Measurements from ENCODE around the gene BUB1B. TPM values are rescaled to one million over a fixed set of nuclear protein-coding genes. Genes with fewer than 3 reads are reported as not detected.
"Not testable (repeated sequence)": the region's sequence is repeated elsewhere in the genome, so short reads cannot be mapped to it uniquely, and the experiment has no call there.

BUB1B gene, protein sequence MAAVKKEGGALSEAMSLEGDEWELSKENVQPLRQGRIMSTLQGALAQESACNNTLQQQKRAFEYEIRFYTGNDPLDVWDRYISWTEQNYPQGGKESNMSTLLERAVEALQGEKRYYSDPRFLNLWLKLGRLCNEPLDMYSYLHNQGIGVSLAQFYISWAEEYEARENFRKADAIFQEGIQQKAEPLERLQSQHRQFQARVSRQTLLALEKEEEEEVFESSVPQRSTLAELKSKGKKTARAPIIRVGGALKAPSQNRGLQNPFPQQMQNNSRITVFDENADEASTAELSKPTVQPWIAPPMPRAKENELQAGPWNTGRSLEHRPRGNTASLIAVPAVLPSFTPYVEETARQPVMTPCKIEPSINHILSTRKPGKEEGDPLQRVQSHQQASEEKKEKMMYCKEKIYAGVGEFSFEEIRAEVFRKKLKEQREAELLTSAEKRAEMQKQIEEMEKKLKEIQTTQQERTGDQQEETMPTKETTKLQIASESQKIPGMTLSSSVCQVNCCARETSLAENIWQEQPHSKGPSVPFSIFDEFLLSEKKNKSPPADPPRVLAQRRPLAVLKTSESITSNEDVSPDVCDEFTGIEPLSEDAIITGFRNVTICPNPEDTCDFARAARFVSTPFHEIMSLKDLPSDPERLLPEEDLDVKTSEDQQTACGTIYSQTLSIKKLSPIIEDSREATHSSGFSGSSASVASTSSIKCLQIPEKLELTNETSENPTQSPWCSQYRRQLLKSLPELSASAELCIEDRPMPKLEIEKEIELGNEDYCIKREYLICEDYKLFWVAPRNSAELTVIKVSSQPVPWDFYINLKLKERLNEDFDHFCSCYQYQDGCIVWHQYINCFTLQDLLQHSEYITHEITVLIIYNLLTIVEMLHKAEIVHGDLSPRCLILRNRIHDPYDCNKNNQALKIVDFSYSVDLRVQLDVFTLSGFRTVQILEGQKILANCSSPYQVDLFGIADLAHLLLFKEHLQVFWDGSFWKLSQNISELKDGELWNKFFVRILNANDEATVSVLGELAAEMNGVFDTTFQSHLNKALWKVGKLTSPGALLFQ
- 20.5 TPM for polyA plus RNA-seq (2013, experiment 1 of 2; ENCODE audit: insufficient read length)
- polyA plus RNA-seq (2013, experiment 2 of 2; ENCODE audit: insufficient read length) = 21.1 TPM

GRCh38 chr15:40160689-40161688, at the start of gene BUB1B:
Gene BUB1B (plus strand): TSS chr15:40161069. CDS start chr15:40161221, 152 bp downstream.
- peak; percentile 88 for DNase-seq

GRCh38 chr15:40111888-40112287, 49.0 kb upstream of the BUB1B start:
- no peak for DNase-seq

DNA sequence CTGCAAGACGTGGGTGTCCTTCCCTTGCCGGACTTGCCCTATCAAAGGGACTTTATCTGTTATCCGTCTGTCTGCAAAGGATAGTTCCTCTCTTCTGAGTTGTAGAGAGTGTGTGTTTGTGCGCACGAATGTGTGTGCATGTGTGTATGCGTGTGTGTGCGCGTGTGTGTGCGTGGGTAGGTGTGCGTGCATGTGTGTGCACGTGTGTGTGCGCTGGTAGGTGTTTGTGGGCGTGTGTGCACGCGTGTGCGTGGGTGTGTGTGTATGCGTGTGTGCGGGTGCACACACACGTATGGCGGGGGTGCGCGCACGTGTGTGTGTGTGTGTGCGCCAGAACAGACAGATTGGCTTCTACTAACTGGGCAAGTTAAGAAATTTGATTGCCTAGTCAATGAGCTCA, 48.1 kb upstream of the BUB1B start:
- no peak for DNase-seq

GRCh38 chr15:40114218-40114617, 46.7 kb upstream of the BUB1B start:
- no peak for DNase-seq

- not testable (repeated sequence) for DNase-seq
Observed at GRCh38 chr15:40115106-40115505, 45.8 kb upstream of the BUB1B start.

DNA sequence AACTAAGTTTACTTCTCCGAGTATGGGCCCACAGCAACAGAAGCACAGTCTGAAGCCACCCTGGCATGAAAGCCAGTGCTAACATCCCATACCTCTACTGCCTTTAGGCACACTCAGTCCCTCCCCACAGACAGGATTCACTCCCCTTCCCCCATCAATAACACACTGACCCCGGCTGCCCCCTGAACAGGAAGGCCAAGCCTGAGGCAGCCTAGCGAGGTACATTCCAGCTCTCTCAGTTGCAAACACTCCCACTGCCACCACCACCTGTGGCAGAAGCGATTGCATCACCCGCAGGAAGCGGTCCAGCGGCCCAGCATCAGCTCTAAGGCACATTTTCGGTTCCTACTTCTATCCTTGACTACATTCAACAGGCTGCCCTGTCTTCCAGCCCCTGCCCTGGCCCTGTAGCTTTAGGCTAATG, 45.2 kb upstream of the BUB1B start:
- DNase-seq = no peak

DNA sequence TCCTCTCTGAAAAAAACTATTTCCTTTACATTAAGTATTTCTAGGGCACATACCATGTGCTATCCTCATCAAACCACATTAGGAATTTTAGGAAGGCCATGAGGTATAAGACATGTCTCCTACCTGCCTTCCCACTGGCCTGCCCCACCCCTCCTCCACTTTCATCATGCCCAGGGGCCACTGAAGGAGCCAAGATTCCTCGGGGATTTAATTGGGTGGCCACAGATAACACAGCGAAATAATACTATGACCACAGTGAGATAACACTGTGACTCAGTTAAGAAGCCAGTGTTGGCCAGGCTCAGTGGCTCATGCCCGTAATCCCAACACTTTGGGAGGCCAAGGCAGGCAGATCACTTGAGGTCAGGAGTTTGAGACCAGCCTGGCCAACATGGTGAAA, 42.4 kb upstream of the BUB1B start:
- no peak for DNase-seq

- no peak for DNase-seq
Observed at GRCh38 chr15:40121911-40122638, 38.8 kb upstream of the BUB1B start.

DNA sequence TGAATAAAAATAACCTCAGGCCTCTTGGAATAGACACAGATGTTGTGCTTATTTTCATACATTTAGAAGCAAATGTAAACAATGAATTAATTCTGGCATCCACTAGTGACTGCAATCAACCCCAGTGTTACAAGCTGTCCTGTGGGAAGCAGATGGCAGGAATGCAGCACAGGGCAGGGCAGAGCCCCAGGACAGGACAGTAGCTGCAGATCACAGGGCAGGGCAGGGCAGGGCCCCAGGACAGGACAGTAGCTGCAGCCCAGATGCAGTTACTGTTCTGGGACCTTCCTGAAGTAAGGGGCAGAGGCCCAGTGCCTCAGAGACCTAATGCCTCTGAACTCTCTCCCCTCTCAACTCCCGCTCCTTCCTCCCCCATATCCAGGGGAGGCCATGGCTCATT, 37.9 kb upstream of the BUB1B start:
- DNase-seq = not testable (repeated sequence)

GRCh38 chr15:40123863-40124262, 37.0 kb upstream of the BUB1B start:
- DNase-seq = not testable (repeated sequence)

DNA sequence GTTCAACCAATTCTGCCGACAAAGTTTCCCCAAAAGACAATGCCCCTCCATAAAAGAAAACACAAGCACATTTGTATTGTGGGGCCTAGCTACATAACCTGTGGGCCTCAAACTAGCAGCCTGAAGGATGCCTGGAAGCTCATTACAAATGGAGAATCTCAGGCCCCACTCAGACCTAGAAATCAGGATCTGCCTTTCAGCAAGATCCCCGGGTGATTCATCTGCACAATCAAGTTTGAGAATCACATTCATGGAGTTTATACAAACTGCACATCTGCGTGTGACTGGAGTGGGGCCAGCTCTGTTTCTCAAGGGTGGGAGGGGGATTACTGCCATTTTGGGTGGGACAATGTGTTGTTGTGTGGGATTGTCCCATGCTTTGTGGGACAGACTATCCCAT, 36.5 kb upstream of the BUB1B start:
- not testable (repeated sequence) for DNase-seq

- not testable (repeated sequence) for DNase-seq
Observed at GRCh38 chr15:40124807-40125285, 36.0 kb upstream of the BUB1B start.

GRCh38 chr15:40125950-40126349, 34.9 kb upstream of the BUB1B start:
- DNase-seq = no peak

DNA sequence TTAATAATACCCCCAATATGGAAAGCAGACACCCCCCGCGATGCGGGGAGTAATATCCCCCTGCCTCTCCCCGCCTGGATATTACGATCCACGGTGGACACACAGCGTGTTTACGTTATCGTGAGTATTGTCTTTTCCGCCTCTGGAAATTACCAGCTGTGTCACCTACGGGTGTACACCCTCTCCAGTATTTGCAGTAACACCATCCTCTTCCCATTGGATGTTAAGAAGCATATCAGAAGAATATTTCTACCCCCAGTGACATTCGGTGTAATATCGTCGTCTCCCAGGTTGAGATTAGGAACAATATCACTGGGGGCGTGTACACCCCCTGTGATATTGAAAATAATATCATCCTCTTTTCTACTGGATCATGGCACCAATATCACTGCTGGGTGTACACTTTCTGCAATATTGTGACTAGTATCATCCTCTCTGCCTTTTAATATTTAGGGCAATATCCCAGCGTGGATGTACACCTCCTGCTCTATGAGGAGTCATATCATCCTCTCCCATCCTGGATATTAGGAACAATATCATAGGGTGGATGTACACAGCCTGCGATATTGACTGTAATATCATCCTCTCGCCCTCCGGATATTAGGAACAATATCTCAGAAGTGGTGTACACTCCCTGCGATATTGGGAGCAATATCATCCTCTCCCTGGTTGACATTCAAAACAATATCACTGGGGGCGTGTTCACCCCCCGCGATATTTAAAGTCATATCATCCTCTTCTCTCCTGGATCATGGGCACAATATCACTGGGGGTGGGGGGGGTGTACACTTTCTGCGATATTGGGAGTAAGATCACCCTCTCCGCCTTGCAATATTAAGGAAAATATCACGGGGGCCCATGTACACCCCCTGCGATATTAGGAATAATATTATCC, 31.9 kb upstream of the BUB1B start:
- no peak for DNase-seq

DNA sequence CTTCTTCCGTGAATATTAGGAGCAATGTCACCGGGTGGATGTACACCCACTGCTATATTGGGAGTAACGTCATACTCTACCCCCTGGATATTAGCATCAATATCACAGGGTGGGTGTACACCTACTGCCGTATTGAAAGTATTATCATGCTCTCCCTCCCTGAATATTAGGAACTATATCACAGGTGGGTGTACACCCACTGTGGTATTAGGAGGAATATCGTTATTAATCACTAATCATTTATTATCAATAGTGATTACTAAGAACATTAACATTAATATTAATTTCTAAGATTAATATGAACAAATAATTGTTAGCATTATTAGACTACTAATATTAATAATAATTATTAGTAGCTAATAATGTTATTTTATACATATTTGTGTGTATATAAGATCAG, 30.8 kb upstream of the BUB1B start:
- DNase-seq = no peak

- DNase-seq = no peak
Observed at GRCh38 chr15:40130799-40131502, 29.9 kb upstream of the BUB1B start.

GRCh38 chr15:40133544-40133943, 27.3 kb upstream of the BUB1B start:
- no peak for DNase-seq

- DNase-seq = no peak
Observed at GRCh38 chr15:40134885-40135284, 26.0 kb upstream of the BUB1B start.

DNA sequence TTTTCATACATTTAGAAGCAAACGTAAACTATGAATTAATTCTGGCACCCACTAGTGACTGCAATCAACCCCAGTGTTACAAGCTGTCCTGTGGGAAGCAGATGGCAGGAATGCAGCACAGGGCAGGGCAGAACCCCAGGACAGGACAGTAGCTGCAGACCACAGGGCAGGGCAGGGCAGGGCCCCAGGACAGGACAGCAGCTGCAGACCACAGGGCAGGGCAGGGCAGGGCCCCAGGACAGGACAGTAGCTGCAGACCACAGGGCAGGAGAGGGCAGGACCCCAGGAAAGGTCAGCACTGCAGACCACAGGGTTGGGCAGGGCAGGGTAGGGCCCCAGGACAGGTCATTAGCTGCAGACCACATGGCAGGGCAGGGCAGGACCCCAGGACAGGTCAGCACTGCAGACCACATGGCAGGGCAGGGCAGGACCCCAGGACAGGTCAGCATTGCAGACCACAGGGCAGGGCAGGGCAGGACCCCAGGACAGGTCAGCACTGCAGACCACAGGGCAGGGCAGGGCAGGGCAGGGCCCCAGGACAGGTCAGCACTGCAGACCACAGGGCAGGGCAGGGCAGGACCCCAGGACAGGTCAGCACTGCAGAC, 24.9 kb upstream of the BUB1B start:
- not testable (repeated sequence) for DNase-seq

Measured in fibroblast of skin of abdomen (primary cell).